HG02981 (cell line): Measurements from ENCODE around the gene MYOCD.

Experiments
- ATAC-seq: cut with Tn5 transposase; IDR thresholded peaks from one replicate; pipeline ENCODE4 v1.9.1; 2021; ENCODE audit warnings: mild to moderate bottlenecking, moderate library complexity; ENCODE audit not compliant: unreplicated experiment

The MYOCD gene

GRCh38 chr17:12642034-12642433 is 23.7 kb upstream of the MYOCD start:
- ATAC-seq, result no peak

GRCh38 chr17:12643822-12644221 is 21.9 kb upstream of the MYOCD start:
- ATAC-seq, result no peak

- ATAC-seq, result no peak
Measured at GRCh38 chr17:12644623-12645022, 21.1 kb upstream of the MYOCD start.

- no peak for ATAC-seq
Measured at GRCh38 chr17:12646761-12647422, 18.8 kb upstream of the MYOCD start.

- ATAC-seq, result no peak
Measured at GRCh38 chr17:12648498-12648897, 17.2 kb upstream of the MYOCD start.

- ATAC-seq, result no peak
Measured at GRCh38 chr17:12655936-12656335, 9.8 kb upstream of the MYOCD start.

- ATAC-seq, result no peak
Measured at GRCh38 chr17:12656354-12656753, 9.3 kb upstream of the MYOCD start.

DNA sequence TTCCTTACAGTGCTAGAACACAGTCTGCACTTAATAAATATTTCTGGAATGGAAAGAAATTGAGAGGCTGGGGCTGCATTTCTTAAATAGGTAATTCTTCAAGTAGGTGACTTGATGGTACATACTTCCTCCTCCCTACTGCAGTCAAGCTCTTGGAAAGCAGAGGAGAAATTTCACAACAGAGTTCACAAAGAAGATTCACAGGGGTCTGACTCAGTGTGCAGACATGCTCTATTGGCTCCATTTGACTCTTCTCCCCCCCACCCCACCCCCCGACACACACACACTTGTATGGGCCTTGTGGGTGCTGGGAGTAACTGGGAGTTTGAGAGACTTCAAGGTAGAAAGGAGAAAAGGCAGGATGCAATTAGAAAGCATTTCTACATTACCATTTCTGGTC is 6.2 kb upstream of the MYOCD start:
- no peak for ATAC-seq

DNA sequence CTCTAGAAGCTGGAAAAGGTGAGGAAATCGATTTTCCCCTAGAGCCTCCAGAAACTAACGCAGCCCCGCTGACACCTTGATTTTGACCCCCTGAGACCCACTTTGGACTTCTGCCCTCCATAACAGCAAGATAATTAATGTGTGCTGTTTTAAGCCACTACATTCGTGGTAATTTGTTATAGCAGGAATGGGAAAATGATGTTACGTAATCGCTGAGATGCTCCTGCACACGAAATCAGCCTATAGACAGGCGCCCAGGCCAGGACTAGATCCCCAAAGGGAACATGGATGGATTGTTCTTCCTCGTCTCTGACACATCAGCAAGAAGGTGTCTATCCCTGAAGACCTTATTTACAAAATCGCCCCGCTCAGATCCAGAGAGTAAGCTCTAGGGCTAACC is 1.4 kb upstream of the MYOCD start:
- ATAC-seq, result no peak

- no peak for ATAC-seq
Measured at GRCh38 chr17:12664894-12665262, 812 bp upstream of the MYOCD start.

- no peak for ATAC-seq
Measured at GRCh38 chr17:12666718-12667117, 1.0 kb downstream of the MYOCD start.

DNA sequence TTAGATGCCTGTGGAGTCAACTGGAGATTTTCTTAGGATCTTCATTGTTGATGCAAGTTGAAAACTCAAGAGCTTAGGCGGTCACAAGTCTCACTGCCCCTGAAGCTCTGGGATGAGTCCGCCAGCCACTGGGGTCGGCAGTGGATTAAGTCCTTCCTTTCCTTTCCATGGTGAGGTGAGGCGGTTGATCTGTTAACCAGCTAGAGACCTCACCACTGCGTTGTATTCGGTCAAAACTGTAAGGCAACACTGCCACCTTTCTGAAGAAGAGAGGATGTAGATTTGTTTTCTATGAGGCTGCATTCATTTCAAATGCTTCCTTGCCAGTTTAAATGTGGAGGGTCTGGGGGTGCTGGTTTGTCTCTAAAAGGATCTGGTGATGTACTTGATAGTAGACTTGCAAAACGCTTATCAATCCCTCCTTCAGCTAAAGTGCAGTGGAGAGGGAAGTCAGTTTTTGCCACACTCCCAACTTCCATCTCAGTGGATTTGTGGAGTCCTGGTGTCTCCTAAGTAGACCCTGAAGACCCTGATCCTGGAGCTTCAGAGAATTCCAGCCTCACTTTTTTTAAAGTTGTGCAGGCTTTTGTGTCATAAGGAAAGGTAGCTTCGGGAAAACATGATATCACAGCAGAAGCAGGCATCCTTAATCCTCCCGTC is 1.7 kb downstream of the MYOCD start:
- no peak for ATAC-seq

- no peak for ATAC-seq
Measured at GRCh38 chr17:12671906-12672305, 6.2 kb downstream of the MYOCD start.

GRCh38 chr17:12672947-12673346 is 7.3 kb downstream of the MYOCD start:
- ATAC-seq, result no peak

DNA sequence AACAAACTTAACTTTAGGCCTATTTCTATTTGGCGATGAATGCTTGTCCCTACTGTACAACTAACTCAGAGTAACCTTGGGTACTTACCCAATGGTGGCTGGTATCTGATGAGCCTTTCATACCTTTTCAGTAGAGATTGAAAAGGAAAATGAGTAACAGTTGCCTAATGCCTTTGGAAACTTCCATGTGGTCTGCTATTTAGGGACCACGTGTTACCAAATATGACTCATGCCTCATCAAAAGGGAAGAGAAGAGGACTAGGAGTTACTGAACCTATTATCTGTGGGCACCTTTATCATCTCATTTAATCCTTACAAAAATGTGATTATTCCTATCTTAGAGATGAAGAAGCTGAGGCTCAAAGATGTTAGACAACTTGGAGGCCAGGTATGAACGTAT is 8.1 kb downstream of the MYOCD start:
- no peak for ATAC-seq

DNA sequence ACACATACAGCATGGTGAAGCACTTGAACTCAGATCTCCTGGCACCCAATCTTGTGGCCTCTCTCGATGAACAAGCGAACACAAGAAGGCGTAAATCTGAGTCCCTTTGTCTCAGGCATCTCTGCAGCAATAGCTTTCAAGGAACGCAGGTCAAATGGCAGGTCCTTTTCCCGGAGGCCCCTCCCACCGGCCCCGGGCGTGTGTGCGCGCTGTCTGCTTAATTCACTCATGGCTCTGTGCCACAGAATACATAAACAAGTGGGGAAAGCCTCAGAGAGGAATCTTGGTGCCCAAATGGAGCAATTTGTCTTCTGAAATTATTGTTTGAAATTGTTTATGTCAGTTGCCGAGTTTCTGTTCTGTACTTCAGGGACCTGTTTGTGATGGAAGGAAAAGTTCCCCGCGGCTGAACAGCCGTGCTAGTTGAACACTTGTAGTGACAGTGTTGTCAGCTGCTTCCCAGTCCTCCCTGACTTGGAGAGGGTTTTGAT is 14.8 kb downstream of the MYOCD start:
- ATAC-seq, result no peak

- no peak for ATAC-seq
Measured at GRCh38 chr17:12680993-12681392, 15.3 kb downstream of the MYOCD start.

DNA sequence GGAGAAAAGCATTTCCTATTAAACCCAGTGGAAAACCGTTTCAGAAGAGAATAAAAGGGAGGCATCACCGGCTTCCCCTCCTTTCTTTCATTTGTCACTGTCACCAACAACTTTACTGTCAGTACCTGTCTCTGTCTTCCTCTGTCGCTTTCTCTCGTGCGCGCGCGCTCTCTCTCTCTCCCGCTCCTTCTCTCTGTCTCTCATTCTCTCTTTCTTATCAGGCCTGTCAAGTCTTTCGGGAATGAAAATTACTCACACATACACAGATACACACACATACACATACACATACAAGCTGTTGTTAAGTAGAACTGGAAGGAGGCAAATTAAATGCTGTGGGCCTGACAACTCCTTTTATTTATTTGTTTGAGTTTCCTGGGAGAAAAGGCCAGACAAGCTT is 17.6 kb downstream of the MYOCD start:
- ATAC-seq, result no peak

- ATAC-seq, result no peak
Measured at GRCh38 chr17:12686486-12686885, 20.8 kb downstream of the MYOCD start.

DNA sequence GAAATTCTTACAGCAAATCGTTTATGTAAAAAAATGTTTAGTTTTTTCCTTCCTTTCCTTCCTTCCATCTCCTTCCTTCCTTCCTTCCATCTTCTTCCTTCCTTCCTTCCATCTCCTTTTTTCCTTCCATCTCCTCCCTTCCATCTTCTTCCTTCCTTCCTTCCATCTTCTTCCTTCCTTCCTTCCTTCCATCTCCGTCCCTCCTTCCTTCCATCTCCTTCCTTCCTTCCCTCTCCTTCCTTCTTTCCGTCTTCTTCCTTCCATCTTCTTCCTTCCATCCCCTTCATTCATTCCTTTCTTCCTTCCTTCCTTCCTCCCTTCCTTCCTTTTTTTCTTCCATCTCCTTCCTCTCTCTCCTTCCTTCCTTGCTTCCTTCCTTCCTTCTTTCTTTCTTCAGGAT is 22.7 kb downstream of the MYOCD start:
- no peak for ATAC-seq

DNA sequence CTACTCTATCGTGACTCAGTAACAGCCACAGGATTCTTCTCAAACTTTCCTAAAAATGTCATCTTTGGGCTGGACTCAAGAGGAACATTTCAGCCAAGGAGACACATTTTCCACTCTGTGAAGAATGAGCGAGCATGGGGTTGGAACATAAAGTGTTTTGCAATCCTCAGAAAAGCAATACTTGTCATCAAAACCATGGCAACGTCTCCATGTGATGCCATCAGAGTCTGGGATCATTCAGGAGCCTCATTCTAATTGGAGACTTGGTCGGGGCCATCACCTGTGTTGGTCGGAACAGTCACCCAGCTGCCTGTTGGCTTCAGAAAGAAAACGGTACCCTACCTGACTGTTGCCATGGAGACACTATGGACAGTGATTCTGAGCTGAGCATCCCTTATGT is 25.5 kb downstream of the MYOCD start:
- no peak for ATAC-seq

DNA sequence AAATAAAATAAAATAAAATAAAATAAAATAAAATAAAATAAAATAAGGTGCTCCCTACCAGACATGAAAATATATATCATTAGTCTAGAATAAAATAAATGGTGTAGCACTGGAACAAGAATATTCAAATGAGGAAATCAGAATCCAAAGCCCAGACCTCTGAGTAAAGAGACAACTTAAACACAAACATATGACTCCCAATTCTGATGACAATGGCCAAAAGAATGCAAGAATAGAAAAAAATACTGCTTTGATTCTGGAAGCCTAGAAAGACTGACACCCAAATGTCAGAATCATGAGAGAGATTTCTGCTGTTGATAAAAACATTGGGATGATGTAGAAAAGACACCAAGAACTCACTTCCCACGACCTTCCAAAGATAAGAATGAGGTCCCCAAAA is 27.9 kb downstream of the MYOCD start:
- no peak for ATAC-seq

DNA sequence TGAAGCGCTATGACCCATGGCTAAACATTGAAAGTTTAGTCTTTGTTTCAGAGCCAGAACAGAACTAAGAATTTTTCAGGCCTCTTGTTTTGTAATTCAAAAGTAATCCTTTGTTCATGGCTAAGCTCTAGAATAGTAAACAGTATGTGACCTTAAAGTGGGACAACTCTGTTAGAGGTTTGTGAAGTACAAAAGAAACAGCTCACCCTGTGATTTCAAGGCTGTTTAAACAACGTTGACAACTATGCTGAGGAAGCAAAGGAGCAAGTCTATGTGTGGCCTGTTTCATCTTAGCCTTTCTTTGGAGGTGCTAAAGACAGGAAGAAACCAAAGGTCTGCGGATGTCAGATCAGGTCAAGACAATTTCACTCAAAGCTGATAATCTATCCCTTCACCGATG is 40.4 kb downstream of the MYOCD start:
- no peak for ATAC-seq
